Stimulated activated CD4-positive, alpha-beta T cell treated with anti-CD3 and anti-CD28 coated beads, Interleukin-12 subunit alpha, Interleukin-12 subunit beta, amount 100 ng/mL, for 48 hours (primary cell): ENCODE measurements around the gene ABO.
"Not testable (repeated sequence)": the region's sequence is repeated elsewhere in the genome, so short reads cannot be mapped to it uniquely, and the experiment has no call there.

Experiments used
- DNase-seq, 3 donors: peaks; one replicate each; pipeline ENCODE4 v3.0.0-alpha.2; 2020; ENCODE audit warnings: low read depth in 2 of 3, low spot score in 1 of 3

Gene ABO

GRCh38 chr9:133264235-133264764, 10.7 kb downstream of the ABO start:
- DNase-seq, result no peak

GRCh38 chr9:133263557-133263956, 11.4 kb downstream of the ABO start:
- DNase-seq, result no peak

GRCh38 chr9:133262226-133262625, 12.8 kb downstream of the ABO start:
- no peak for DNase-seq

GRCh38 chr9:133261753-133262120, 13.3 kb downstream of the ABO start:
- no peak for DNase-seq

- no peak for DNase-seq
Observed at GRCh38 chr9:133261103-133261752, 13.8 kb downstream of the ABO start.

- no peak for DNase-seq
Observed at GRCh38 chr9:133260334-133261102, 14.5 kb downstream of the ABO start.

- DNase-seq, result no peak
Observed at GRCh38 chr9:133258061-133259015, 16.7 kb downstream of the ABO start.

GRCh38 chr9:133257465-133257956, 17.5 kb downstream of the ABO start:
- no peak for DNase-seq

GRCh38 chr9:133256686-133257091, 18.3 kb downstream of the ABO start:
- DNase-seq, result no peak

- no peak for DNase-seq
Observed at GRCh38 chr9:133256136-133256461, 18.9 kb downstream of the ABO start.

GRCh38 chr9:133255371-133256135, 19.4 kb downstream of the ABO start:
- DNase-seq, result no peak

- DNase-seq, result no peak
Observed at GRCh38 chr9:133254471-133254870, 20.5 kb downstream of the ABO start.

- DNase-seq, result no peak
Observed at GRCh38 chr9:133253268-133253667, 21.7 kb downstream of the ABO start.

- no peak for DNase-seq
Observed at GRCh38 chr9:133252301-133253020, 22.5 kb downstream of the ABO start.

GRCh38 chr9:133251773-133252172, 23.2 kb downstream of the ABO start:
- no peak for DNase-seq

GRCh38 chr9:133251221-133251620, 23.8 kb downstream of the ABO start:
- DNase-seq, result not testable (repeated sequence)

- no peak for DNase-seq
Observed at GRCh38 chr9:133250741-133251170, 24.2 kb downstream of the ABO start.

GRCh38 chr9:133249337-133249736, 25.7 kb downstream of the ABO start:
- DNase-seq, result no peak

- no peak for DNase-seq
Observed at GRCh38 chr9:133248726-133249295, 26.2 kb downstream of the ABO start.

- no peak for DNase-seq
Observed at GRCh38 chr9:133247632-133248031, 27.4 kb downstream of the ABO start.
